Measurements from ENCODE around the gene AK5. TPM values are rescaled to one million over a fixed set of nuclear protein-coding genes. Genes with fewer than 3 reads are reported as not detected.

AK5 gene
- total and polyA plus RNA-seq, 2 experiments from 2014 or later, result 8.8 to 12.2 TPM

DNA sequence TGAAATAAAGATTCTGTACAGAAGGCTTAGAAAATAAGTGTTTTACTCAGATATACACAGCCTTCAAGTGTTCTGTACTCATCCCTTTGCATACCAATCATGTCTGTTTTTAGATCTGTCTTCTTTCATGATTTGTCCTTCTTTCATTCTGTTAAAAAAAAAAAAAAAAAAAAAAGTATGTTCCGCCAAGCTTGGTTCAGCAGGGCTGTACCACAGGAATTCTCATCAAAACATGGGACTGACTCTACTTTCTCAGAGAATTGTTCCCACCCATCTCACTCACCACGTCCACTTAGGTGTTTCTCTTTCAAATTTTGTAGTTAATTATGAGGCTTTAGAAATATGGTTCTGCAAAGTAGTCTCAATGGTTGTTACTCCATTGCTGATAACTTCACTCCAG is 119.0 kb downstream of the AK5 start (continued):
- TF ChIP-seq, protein P1, sequence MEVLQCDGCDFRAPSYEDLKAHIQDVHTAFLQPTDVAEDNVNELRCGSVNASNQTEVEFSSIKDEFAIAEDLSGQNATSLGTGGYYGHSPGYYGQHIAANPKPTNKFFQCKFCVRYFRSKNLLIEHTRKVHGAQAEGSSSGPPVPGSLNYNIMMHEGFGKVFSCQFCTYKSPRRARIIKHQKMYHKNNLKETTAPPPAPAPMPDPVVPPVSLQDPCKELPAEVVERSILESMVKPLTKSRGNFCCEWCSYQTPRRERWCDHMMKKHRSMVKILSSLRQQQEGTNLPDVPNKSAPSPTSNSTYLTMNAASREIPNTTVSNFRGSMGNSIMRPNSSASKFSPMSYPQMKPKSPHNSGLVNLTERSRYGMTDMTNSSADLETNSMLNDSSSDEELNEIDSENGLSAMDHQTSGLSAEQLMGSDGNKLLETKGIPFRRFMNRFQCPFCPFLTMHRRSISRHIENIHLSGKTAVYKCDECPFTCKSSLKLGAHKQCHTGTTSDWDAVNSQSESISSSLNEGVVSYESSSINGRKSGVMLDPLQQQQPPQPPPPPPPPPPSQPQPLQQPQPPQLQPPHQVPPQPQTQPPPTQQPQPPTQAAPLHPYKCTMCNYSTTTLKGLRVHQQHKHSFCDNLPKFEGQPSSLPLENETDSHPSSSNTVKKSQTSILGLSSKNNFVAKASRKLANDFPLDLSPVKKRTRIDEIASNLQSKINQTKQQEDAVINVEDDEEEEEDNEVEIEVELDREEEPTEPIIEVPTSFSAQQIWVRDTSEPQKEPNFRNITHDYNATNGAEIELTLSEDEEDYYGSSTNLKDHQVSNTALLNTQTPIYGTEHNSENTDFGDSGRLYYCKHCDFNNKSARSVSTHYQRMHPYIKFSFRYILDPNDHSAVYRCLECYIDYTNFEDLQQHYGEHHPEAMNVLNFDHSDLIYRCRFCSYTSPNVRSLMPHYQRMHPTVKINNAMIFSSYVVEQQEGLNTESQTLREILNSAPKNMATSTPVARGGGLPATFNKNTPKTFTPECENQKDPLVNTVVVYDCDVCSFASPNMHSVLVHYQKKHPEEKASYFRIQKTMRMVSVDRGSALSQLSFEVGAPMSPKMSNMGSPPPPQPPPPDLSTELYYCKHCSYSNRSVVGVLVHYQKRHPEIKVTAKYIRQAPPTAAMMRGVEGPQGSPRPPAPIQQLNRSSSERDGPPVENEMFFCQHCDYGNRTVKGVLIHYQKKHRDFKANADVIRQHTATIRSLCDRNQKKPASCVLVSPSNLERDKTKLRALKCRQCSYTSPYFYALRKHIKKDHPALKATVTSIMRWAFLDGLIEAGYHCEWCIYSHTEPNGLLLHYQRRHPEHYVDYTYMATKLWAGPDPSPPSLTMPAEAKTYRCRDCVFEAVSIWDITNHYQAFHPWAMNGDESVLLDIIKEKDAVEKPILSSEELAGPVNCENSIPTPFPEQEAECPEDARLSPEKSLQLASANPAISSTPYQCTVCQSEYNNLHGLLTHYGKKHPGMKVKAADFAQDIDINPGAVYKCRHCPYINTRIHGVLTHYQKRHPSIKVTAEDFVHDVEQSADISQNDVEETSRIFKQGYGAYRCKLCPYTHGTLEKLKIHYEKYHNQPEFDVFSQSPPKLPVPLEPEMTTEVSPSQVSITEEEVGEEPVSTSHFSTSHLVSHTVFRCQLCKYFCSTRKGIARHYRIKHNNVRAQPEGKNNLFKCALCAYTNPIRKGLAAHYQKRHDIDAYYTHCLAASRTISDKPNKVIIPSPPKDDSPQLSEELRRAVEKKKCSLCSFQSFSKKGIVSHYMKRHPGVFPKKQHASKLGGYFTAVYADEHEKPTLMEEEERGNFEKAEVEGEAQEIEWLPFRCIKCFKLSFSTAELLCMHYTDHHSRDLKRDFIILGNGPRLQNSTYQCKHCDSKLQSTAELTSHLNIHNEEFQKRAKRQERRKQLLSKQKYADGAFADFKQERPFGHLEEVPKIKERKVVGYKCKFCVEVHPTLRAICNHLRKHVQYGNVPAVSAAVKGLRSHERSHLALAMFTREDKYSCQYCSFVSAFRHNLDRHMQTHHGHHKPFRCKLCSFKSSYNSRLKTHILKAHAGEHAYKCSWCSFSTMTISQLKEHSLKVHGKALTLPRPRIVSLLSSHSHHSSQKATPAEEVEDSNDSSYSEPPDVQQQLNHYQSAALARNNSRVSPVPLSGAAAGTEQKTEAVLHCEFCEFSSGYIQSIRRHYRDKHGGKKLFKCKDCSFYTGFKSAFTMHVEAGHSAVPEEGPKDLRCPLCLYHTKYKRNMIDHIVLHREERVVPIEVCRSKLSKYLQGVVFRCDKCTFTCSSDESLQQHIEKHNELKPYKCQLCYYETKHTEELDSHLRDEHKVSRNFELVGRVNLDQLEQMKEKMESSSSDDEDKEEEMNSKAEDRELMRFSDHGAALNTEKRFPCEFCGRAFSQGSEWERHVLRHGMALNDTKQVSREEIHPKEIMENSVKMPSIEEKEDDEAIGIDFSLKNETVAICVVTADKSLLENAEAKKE (CRISPR knock-in tag; IDR thresholded peaks at IDR 0.05), result no peak
- TF ChIP-seq ZNF331 (CRISPR knock-in tag; IDR thresholded peaks at IDR 0.05; ENCODE audit: low read depth) (no peak), CREB1 (CRISPR knock-in tag; IDR thresholded peaks at IDR 0.05; ENCODE audit: low read depth) (no peak)
- TF ChIP-seq, protein P2, sequence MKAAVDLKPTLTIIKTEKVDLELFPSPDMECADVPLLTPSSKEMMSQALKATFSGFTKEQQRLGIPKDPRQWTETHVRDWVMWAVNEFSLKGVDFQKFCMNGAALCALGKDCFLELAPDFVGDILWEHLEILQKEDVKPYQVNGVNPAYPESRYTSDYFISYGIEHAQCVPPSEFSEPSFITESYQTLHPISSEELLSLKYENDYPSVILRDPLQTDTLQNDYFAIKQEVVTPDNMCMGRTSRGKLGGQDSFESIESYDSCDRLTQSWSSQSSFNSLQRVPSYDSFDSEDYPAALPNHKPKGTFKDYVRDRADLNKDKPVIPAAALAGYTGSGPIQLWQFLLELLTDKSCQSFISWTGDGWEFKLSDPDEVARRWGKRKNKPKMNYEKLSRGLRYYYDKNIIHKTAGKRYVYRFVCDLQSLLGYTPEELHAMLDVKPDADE (IDR thresholded peaks at IDR 0.05), result no peak

DNA sequence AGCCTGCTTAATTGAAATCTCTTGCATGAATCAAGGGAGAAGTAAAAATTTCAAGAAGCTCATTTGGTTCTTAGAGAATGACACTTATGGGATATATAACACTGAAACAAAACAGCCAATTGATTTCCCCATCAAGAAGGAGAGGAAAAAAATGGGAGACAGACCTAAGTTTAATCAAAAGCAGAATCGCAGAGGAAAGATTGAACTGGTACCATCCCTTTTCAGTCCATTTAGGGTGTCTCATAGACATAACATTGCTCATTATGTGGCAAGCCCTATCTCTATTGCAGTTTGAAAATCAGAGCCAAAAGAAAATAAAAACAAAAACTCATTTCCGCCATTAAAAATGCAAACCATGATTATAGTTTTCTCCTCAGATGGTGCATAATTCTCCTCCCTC is 119.6 kb downstream of the AK5 start:
- no peak for ATAC-seq
- Mint-ChIP-seq H3K27me3 (ENCODE audit: insufficient read depth, low read depth, poor library complexity) (no peaks in the 10 kb centered on the region), H3K9me3 (no peaks in the 10 kb centered on the region), H3K36me3 (ENCODE audit: low read depth) (no peaks in the 10 kb centered on the region), H3K4me3 (no peak overlapping the region), H3K4me1 (peaks cover 8% of the 10 kb centered on the region), H3K27ac (no peak overlapping the region)
- Histone ChIP-seq H3K4me1 (ENCODE audit: insufficient read depth) (peaks cover 6% of the 10 kb centered on the region; the same call in 1 of the 2 replicates), H4K20me1 (replicated peaks; ENCODE audit: insufficient read depth) (no peaks in the 10 kb centered on the region), H3K4me2 (no peak overlapping the region), H3F3A (replicated peaks; ENCODE audit: low read depth) (no peaks in the 10 kb centered on the region), H3K27ac (ENCODE audit: low read depth) (no peak overlapping the region), H3K27me3 (ENCODE audit: insufficient read depth) (no peaks in the 10 kb centered on the region), H3K4me3 (no peak overlapping the region), H3K36me3 (ENCODE audit: insufficient read depth) (no peaks in the 10 kb centered on the region), H3K9me2 (ENCODE audit: insufficient read depth) (no peaks in the 10 kb centered on the region), H2AFZ (no peak overlapping the region), H3K79me2 (replicated peaks; ENCODE audit: insufficient read depth) (no peaks in the 10 kb centered on the region)
- DNase-seq (ENCODE audit: low spot score), result no peak
- TF ChIP-seq, protein P2 (IDR thresholded peaks at IDR 0.05), result no peak
- TF ChIP-seq, protein P3, sequence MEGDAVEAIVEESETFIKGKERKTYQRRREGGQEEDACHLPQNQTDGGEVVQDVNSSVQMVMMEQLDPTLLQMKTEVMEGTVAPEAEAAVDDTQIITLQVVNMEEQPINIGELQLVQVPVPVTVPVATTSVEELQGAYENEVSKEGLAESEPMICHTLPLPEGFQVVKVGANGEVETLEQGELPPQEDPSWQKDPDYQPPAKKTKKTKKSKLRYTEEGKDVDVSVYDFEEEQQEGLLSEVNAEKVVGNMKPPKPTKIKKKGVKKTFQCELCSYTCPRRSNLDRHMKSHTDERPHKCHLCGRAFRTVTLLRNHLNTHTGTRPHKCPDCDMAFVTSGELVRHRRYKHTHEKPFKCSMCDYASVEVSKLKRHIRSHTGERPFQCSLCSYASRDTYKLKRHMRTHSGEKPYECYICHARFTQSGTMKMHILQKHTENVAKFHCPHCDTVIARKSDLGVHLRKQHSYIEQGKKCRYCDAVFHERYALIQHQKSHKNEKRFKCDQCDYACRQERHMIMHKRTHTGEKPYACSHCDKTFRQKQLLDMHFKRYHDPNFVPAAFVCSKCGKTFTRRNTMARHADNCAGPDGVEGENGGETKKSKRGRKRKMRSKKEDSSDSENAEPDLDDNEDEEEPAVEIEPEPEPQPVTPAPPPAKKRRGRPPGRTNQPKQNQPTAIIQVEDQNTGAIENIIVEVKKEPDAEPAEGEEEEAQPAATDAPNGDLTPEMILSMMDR (conservative IDR thresholded peaks at IDR 0.05; ENCODE audit: low read depth in 2 of 2), result no peak
- TF ChIP-seq NANOG (IDR thresholded peaks at IDR 0.05; ENCODE audit: borderline replicate concordance) (no peak), ZNF114 (CRISPR knock-in tag; IDR thresholded peaks at IDR 0.05) (no peak), JUNB (IDR thresholded peaks at IDR 0.05; ENCODE audit: unreplicated experiment) (no peak), ZNF331 (CRISPR knock-in tag; IDR thresholded peaks at IDR 0.05; ENCODE audit: low read depth) (no peak), POLR2AphosphoS5 (IDR thresholded peaks at IDR 0.05; ENCODE audit: low read depth) (no peak), CREB1 (CRISPR knock-in tag; IDR thresholded peaks at IDR 0.05; ENCODE audit: low read depth) (no peak), EZH2 (IDR thresholded peaks at IDR 0.05; ENCODE audit: low read depth, unreplicated experiment) (no peak), EZH2phosphoT487 (IDR thresholded peaks at IDR 0.05; ENCODE audit: unreplicated experiment) (no peak)

All from GM23338 (cell line).